ENCODE data around the gene CDKAL1. TPM values are rescaled to one million over a fixed set of nuclear protein-coding genes. Genes with fewer than 3 reads are reported as not detected.

CDKAL1 gene
- total and polyA plus RNA-seq, 2 experiments from 2014 or later: 14.4 to 19.5 TPM

- H3K27me3 ChIP-seq: no peaks in the 10 kb centered on the region
- H3K4me1 ChIP-seq (ENCODE audit: insufficient read depth): peaks cover 13% of the 10 kb centered on the region
- no peak overlapping the region for H3K4me2 ChIP-seq
- H4K20me1 ChIP-seq (ENCODE audit: insufficient read depth, poor library complexity, severe bottlenecking): no peaks in the 10 kb centered on the region
- no peaks in the 10 kb centered on the region for H3K9me2 ChIP-seq (replicated peaks; ENCODE audit: insufficient read depth)
- no peak overlapping the region for H3K27ac ChIP-seq
- TF ChIP-seq CTCF (IDR thresholded peaks at IDR 0.05; ENCODE audit: poor library complexity): no peak
- no peak for TF ChIP-seq EZH2phosphoT487 (IDR thresholded peaks at IDR 0.05; ENCODE audit: low read depth, severe bottlenecking, unreplicated experiment)
- no peak for TF ChIP-seq EZH2 (IDR thresholded peaks at IDR 0.05; ENCODE audit: borderline replicate concordance)
- no peak for DNase-seq (ENCODE audit: low spot score)
- no peak overlapping the region for H3K4me3 ChIP-seq
- H3K36me3 ChIP-seq (replicated peaks; ENCODE audit: insufficient read depth, low read depth): no peaks in the 10 kb centered on the region
- H2AFZ ChIP-seq: no peak overlapping the region
- H3K9me3 ChIP-seq (ENCODE audit: low read depth): no peaks in the 10 kb centered on the region
- H3K79me2 ChIP-seq: no peaks in the 10 kb centered on the region
Measured at GRCh38 chr6:21082091-21082490, 547.8 kb downstream of the CDKAL1 start.

- Histone ChIP-seq H3K27ac (no peak overlapping the region), H3K9me3 (ENCODE audit: low read depth) (no peaks in the 10 kb centered on the region), H2AFZ (no peak overlapping the region), H3K4me3 (no peak overlapping the region), H3K4me2 (no peak overlapping the region), H4K20me1 (ENCODE audit: insufficient read depth, poor library complexity, severe bottlenecking) (no peaks in the 10 kb centered on the region), H3K4me1 (ENCODE audit: insufficient read depth) (peaks cover 13% of the 10 kb centered on the region), H3K27me3 (no peaks in the 10 kb centered on the region), H3K9me2 (replicated peaks; ENCODE audit: insufficient read depth) (no peaks in the 10 kb centered on the region), H3K36me3 (replicated peaks; ENCODE audit: insufficient read depth, low read depth) (no peaks in the 10 kb centered on the region), H3K79me2 (no peaks in the 10 kb centered on the region)
- no peak for DNase-seq (ENCODE audit: low spot score)
- no peak for TF ChIP-seq EZH2phosphoT487 (IDR thresholded peaks at IDR 0.05; ENCODE audit: low read depth, severe bottlenecking, unreplicated experiment)
- no peak for TF ChIP-seq EZH2 (IDR thresholded peaks at IDR 0.05; ENCODE audit: borderline replicate concordance)
- no peak for TF ChIP-seq CTCF (IDR thresholded peaks at IDR 0.05; ENCODE audit: poor library complexity)
- 83% methylated on average over 4 of the region's 4 CpGs for WGBS (ENCODE audit: low lambda C conversion rate, missing lambda C conversion rate)
Measured at GRCh38 chr6:21083708-21084107, 549.5 kb downstream of the CDKAL1 start.

GRCh38 chr6:21084656-21085055 lies 550.4 kb downstream of the CDKAL1 start:
- H3K4me2 ChIP-seq: no peak overlapping the region
- DNase-seq (ENCODE audit: low spot score): no peak
- TF ChIP-seq EZH2 (IDR thresholded peaks at IDR 0.05; ENCODE audit: borderline replicate concordance) (no peak), EZH2phosphoT487 (IDR thresholded peaks at IDR 0.05; ENCODE audit: low read depth, severe bottlenecking, unreplicated experiment) (no peak), CTCF (IDR thresholded peaks at IDR 0.05; ENCODE audit: poor library complexity) (no peak)
- no peaks in the 10 kb centered on the region for H3K27me3 ChIP-seq
- no peaks in the 10 kb centered on the region for H4K20me1 ChIP-seq (ENCODE audit: insufficient read depth, poor library complexity, severe bottlenecking)
- H3K79me2 ChIP-seq: no peaks in the 10 kb centered on the region
- H3K36me3 ChIP-seq (replicated peaks; ENCODE audit: insufficient read depth, low read depth): no peaks in the 10 kb centered on the region
- no peak overlapping the region for H3K4me3 ChIP-seq
- H3K4me1 ChIP-seq (ENCODE audit: insufficient read depth): peaks cover 9% of the 10 kb centered on the region
- no peak overlapping the region for H2AFZ ChIP-seq
- H3K27ac ChIP-seq: no peak overlapping the region
- no peaks in the 10 kb centered on the region for H3K9me3 ChIP-seq (ENCODE audit: low read depth)
- 65% methylated on average over 2 of the region's 2 CpGs for WGBS (ENCODE audit: low lambda C conversion rate, missing lambda C conversion rate)
- no peaks in the 10 kb centered on the region for H3K9me2 ChIP-seq (replicated peaks; ENCODE audit: insufficient read depth)

- WGBS (ENCODE audit: low lambda C conversion rate, missing lambda C conversion rate): 92% methylated on average over 3 of the region's 3 CpGs
- Histone ChIP-seq H3K4me2 (no peak overlapping the region), H3K27ac (no peak overlapping the region), H4K20me1 (ENCODE audit: insufficient read depth, poor library complexity, severe bottlenecking) (no peaks in the 10 kb centered on the region), H3K36me3 (replicated peaks; ENCODE audit: insufficient read depth, low read depth) (no peaks in the 10 kb centered on the region), H3K4me3 (no peak overlapping the region), H3K27me3 (no peaks in the 10 kb centered on the region), H2AFZ (no peak overlapping the region), H3K79me2 (no peaks in the 10 kb centered on the region), H3K9me2 (replicated peaks; ENCODE audit: insufficient read depth) (no peaks in the 10 kb centered on the region), H3K9me3 (ENCODE audit: low read depth) (no peaks in the 10 kb centered on the region), H3K4me1 (ENCODE audit: insufficient read depth) (peaks cover 4% of the 10 kb centered on the region)
- TF ChIP-seq EZH2phosphoT487 (IDR thresholded peaks at IDR 0.05; ENCODE audit: low read depth, severe bottlenecking, unreplicated experiment) (no peak), EZH2 (IDR thresholded peaks at IDR 0.05; ENCODE audit: borderline replicate concordance) (no peak), CTCF (IDR thresholded peaks at IDR 0.05; ENCODE audit: poor library complexity) (no peak)
- DNase-seq (ENCODE audit: low spot score): no peak
Measured at GRCh38 chr6:21085211-21085610, 551.0 kb downstream of the CDKAL1 start.

Measured in hepatocyte (in vitro differentiated cells).